GM18909 (cell line): Measurements from ENCODE around the gene PNPLA5.

Source experiments
- ATAC-seq: cut with Tn5 transposase; IDR thresholded peaks from one replicate; pipeline ENCODE4 v1.9.1; 2021; ENCODE audit warnings: mild to moderate bottlenecking; ENCODE audit not compliant: unreplicated experiment, poor library complexity

PNPLA5 gene

DNA sequence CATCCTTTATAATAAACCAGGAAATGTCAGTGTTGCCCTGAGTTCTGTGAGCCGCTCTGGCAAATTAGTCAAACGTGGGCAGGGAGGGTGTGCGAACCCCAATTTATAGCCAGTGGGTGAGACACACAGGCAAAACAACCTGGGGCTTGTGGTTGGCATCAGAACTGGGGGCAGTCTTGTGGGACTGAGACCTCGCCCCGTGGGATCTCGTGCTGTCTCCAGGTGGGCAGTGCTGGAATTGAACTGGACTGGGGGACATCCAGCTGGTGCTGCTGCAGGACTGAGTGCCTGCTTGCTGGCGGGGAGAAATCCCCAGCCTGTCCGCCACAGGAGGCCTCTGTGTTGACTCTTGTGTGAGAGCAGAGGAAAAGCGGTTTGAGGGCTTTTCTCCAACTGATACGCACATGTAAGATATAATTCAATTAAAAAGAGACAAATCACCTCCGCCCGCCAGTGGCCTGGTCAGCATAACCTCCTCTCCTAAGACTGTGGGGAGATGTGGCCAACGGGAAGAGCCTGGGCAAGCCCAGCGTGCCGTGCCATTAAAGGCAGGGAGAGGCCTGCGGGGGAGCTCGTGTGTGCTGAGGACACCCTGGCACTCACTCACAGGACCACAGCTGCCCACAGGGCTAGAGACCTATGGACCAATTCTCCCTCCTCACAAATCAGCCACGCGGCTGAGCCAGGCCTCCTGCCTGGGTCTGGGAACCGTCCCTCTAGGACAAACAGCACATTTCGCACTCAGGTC, 47.9 kb downstream of the PNPLA5 start:
- no peak for ATAC-seq

DNA sequence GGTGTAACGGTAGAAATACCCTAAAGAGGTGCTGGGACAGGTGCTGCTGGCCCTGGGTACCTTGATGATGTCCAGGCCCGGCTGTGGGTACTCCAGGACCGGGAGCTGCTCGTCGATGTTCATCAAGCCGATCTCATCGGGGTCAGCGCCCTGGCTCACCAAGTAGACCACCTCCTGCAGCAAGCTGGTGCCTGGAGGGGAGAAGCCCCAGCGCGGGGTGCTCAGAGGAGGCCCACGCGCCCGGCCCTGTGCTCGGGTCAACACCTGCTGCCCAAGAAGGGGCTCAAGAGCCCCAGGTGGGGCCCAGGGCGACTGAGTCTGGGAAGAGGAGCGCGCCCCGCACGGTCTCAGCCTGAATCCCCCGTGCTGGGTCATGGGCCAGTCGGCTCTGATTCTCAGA, 50.1 kb downstream of the PNPLA5 start:
- no peak for ATAC-seq

DNA sequence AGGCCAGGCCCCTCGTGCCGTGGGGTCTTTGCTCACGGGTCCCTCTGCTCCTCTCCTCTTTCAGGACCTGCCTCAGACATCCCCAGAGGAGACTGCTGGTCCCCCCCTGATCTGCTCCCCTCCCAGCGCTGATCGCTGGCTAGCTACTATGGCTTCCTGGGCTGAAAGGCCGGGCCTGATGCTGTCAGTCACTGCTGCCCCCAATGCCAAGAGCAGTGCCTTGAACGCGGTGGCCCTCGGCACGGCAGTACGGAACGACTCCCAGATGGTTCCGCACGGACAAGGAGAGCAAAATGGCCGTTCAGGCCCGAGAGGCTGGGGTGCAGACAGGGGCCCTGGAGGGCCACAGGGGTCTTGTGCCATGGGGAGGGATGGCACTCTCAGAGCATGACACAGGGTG, 51.0 kb downstream of the PNPLA5 start:
- no peak for ATAC-seq

DNA sequence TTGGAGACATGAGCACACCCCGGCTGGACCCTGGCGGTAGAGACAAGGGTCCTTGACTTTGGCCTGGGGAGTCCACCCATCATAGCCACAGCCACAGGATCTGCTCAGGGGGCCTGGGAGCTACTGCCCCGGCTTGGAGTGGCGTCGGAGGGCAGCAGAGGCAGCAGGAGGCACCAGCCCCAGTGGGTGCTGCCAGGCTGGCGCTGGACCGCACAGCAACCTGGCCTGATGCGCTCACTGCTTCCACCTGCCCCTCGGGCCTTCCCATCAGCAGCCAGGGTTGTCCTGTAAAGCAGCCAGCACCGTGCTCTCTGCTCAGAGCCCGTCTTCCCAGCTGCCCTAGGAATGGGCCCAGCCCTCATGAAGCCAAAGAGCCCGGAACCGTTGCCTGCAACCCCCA, 51.4 kb downstream of the PNPLA5 start:
- ATAC-seq: no peak

DNA sequence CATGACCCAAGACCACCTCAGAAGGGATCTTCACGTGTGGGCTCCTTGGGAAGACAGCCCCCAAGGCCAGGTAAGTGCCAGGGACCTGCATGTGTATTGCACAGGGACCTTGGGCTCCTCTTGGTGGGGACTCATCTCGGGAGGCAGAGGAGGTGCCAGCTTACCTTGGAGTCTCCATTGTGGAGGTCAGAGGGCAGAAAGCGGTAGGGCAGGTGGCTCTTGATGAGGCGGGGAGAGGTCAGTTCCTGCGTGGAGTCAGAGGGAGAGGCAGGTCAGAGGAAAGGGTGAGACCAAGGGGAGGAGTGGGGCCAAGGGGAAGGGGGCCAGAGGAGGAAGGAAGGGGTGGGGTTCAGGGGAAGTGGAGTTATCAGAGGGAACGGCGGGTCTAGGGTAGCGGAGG, 52.0 kb downstream of the PNPLA5 start:
- ATAC-seq: no peak

DNA sequence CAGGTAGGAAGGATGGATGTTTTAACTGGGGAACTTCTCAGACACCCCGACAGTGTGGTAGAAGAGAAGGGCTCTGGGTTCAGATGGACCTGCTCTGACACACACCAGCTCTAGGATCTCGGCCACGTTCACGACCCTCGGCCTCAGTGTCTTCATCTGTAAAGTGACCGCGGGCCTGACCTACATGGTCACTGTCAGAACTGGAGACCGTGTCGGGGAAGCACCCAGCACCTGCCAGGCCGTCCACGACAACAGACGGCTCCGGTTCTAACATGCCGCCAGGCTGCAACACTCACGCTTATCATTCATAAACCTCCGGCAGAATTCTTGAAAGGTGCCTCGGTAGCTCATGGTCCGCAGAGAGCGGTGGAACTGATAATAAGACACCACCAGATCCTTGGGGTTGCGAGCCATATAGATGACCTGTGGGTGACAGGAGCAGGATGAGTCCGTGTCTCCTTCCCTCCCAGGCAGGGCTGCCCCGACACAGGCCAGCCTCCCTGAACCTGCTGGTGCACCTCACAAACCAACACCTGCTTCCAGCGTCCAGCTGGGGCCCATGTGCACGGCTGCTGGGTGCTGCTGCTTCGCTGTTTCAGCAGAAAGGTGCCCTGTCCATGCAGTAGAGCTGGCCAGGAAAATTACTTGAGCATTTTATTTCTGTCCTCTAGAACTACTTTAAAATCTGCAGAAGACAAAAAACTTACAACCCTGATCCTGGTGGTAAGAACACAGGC, 53.1 kb downstream of the PNPLA5 start:
- no peak for ATAC-seq

DNA sequence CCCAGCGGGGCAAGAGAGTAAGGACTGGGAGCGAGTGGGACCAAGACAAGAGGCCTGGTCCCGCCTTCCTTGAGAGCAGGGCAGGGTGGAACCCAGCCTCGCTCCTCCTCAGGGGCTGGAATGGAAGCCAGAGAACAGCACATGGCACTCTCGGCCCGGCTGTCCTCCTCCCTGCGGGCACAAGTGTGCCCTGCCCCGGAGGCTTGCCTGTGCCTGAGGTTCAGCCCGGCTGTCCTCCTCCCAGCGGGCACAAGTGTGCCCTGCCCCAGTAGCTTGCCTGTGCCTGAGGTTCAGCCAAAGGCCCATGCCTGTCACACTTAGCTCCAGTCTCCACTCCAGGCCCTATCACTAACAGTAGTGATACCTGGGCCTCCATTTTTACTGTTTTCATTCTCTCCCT, 53.7 kb downstream of the PNPLA5 start:
- no peak for ATAC-seq

DNA sequence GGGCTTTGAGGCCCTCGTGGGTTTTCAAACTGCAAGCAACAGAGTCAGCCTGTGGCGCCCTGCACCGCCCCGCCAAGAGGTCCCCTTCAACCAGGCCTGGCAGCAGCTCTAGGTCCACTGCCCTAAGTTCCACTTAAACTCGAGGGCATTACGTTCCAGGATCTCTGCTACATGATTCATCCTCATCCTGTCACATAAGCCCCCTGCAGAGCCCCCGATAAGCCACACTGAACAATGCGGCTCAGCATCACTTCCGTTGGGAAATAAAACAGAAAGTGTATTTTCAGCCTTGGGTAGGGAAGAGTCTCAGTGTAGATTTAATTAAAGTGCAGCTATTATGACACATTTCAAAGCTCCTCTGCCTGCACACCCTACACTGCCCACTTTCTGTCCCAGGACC, 54.1 kb downstream of the PNPLA5 start:
- ATAC-seq: no peak

DNA sequence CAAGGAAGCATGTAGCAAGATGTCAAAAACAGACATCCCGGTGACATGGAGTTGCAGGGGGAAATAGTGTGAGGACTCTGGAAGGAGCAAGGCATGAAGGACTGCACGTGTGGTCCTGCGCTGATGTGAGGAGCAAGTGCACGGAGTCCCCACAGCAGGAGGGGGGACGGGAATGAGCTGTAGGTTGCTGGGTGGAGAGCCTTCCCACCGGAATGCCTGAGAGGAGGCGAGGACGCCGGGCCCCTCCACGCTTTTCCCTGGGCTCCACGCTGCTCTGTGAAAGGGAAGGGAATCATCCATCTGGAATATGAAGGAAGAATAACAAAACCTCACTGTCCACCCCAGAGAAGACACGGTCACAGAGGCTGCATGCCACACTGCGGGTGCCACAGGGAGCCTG, 56.1 kb downstream of the PNPLA5 start:
- no peak for ATAC-seq

DNA sequence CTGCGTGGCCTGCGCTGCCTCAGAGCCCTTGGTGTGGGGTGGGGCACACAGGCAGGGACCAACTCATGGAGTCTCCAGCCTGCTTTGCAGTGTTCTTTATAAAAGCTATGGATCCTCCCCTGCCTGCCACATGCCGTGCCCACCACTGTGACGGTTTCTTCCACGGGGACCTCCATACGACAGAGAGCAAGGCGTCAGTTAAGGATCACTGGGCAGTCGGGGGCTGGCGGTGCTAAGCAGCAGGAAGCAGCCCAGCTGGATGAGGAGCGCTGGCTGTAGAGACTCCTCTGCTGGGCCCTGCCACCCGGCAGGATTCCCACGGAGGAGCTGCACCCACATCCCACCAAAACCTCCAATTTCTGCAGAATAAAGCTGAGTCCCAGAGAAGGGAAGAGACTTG, 56.6 kb downstream of the PNPLA5 start:
- no peak for ATAC-seq

DNA sequence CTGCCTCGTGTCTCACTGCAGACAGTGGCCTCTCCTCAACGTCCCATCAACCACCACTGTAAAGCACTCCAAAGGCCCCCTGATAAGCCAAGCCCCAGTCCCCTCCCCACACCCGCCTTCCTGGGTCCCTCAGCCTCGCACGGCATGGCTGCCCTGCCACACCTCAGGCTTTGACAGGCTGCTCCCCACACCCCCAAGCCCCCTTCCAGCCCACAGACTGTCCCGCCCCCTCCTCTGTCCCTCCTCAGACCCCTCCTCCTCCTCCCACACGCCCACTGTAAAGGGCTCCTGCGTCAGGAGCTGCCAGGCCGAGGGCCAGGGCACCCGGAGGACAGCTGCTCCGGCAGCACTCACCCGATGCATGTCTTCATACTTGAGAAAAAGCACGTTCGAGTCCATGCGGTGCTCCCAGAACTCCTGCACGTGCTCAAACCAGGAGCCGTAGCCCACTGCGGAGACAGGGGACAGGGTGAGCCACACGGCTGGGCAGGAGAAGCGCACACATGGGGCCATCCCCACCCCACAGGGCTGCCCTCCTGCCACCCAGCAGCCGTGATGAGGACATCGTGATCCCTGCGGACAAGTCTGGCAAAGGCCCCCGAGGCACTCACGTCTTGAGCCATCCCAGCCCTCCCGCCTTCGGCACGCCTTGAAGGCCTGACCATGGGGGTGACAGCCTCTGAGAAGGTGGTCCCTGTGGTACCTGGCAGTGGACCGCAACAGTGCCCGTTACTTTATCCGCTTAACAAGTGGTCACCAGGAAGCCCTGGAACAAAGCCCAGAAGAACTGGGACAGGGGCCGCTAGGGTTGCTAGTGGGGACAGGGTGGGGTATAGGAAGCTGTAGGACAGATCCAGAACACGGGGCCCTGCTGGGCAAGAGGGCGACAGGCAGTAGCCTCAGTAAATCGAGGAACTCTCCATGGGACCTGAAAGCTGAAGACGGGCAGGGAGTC, 58.2 kb downstream of the PNPLA5 start:
- ATAC-seq: no peak

DNA sequence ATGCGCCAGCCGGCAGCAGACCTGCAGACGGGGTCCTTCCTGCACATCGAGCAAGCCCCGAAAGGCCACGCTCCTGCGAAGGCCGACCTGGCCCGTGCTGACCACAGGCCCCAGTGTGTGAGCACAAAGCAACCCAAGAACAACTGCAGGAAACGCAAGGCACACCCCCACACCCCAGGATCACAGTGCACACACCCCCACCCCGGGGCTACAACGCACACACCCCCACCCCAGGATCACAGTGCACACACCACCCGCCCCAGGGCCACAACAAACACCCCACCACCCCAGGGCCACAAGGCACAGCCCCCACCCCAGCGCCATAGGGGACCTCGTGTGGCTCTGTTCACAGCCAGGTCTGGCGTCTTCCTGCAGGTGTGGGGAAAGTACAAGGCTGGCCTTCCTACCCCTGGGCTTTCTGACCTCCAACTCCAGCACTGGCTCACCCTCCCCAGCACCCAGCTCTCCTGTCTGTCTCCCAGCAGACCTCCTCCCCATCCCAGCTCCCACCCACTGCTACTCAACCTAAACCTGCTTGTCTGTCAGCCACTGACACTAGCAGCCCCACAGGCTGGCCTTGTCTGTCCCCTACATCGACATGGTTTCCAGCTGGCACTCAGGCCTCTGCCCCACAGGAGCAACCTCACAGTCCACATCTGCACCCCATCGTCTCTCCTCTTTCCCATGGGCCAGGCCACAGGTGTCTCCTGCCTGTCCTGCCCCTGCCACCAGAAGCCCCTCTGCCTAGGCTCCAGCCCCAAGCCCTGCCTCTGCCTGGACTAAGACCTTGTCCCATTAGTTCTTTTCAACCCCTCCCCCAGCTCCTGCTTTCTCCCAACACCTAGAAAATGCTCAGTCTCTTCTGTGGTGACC, 59.2 kb downstream of the PNPLA5 start:
- ATAC-seq: no peak

DNA sequence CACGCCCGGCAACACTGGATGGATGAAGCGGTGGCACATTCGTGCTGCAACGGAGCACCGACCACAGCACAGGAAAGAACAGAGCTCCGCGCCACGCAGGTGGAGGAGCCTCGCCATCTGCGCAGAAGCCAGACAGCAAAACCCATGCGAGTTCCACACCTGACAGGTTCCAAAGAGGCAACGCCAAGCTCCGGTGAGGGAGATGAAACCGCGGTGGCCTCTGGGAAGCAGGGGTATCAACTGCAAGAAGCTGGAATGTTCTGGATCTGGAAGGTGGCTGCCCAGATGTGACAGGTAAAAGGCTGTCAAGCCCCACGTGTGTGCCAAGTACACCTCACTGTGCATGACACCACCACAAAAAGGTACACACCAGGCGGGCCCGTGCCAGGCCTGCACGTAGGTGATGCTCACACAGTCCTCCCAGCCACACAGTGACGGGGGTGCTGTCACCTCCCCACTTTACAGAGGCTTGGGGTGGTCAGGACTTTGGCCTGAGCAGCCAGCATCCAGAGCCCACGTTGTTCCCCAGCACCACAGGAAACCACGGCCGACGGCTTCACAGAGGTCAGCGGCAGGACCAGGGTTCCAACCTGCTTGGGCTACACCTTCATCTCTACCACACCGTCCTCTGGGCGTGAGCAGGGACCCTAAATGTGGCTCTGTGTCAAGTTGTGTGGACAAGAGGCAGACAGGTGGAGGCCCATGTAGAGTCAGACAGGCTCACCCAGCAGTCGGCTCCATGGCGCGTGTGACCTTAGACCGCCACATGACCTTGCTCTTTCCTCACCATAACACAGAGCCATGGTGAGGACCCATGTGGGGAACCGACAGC, 60.0 kb downstream of the PNPLA5 start:
- no peak for ATAC-seq

DNA sequence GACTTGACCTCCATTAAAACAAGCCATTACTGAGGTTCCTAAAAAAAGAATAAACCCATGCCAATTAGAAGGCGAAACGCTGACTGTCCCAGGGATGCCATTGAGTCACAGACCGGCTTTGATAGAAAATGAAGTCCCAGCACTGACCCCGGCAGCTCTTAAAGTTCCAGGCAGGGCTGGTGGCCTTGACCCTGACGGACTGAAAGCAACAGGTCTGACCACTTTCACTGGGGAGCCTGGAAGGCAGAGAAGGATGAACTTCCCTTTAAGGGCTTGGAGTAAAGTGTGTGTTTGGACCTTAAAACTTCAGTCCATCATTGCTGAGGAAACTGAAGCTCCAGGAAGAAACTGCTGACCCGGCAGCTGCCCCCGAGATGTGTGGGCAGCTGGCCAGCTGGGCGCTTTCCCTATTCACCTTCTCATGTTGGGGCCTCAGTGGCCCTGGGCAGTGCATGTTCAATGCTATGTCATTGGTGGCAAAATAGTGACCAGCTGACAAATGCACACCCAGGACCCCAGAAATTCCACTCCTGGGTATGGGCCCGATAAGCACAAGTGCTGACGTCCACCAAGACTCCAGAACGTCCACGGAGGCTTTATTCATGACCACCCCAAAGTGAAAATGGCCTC, 60.8 kb downstream of the PNPLA5 start:
- no peak for ATAC-seq

DNA sequence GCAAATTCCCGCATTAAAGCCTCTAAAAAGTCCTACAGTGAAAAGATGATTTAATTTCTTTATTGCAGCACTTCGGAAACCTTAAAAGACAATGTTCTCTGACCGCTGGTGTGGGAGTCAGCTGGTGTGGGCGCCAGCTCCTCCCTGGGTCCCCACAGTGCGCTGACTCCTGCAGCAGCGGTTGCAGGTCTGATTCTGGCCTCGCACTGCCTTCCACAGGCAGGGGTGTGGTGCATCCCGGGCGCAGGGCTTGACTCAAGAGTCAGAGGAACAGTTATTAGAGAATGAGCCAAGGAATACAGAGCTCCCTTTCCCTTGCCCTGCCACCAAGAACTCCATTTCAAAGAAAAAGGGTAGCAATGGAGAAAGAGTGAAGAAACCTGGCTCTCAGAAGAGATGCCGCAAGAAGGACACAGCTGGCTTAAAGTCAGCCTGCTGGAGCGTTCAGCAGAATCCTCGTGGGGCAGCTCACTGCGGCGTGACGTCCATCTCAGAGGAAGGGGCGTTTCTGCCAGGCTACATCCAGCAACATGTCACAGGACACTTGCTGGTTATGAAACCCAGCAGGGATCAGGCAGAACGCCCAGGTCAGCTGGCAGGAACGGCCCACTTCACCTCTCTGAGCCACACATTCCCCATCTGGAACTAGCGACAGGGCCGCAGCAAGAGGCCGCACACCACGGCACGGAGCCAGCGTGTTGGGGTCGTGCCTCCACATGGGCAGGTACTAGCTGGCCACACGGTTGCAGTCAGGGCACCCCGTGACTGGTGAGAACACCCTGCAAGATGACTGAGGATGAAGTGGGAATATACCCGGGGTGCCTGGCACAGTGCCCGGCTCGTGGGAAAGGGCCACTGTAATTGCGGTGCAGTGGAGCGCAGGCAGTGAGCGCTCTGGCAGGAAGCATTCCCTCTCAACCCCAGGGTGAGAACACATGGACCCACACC, 61.6 kb downstream of the PNPLA5 start:
- no peak for ATAC-seq
